ENCODE measurements around the gene TNFRSF25. TPM values are rescaled to one million over a fixed set of nuclear protein-coding genes. Genes with fewer than 3 reads are reported as not detected.
A peak's percentile ranks its signal among the peaks of the same experiment; 100 is the strongest.

TNFRSF25 gene
- total RNA-seq, 4 donors from 2014 or later = 1.0 to 4.2 (median 2.7) TPM

DNA sequence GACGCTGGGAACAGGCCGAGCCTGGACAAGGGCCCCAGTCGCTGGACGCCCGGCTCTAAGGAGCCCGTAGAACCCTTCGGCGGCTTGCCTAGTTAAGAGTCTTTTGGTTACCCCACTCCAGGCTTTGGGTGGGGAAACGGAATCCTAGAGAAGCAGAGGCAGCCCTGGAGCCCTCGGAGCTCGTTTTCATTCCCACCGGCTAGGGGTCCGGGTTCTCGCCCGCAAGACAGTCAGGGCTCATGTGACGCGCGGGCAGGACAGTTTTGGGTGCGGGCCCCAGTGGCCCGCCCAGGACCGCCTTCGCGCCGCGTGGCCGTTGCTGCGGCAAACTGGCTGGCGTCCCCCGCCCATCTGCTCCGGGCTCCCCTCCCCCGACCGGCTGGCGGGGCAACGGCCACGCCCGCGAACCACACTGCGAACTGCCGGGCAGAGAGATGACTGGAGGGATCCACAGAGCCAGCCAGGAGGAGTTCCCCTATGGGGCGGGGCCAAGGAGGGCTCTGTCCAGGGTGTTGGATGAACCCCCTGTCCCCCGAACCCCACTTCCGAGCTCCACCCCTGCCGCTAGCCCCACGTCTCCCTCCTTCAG, 45.4 kb downstream of the TNFRSF25 start:
- H3K9me3 ChIP-seq = no peaks in the 10 kb centered on the region
- no peak overlapping the region for H3K27ac ChIP-seq
- H3K4me3 ChIP-seq = peak overlapping the region; percentile 37 to 57 (median 41)
- H3K36me3 ChIP-seq = no peaks in the 10 kb centered on the region
- H3K4me1 ChIP-seq = peaks cover 17 to 25% of the 10 kb centered on the region in 2 donors
- ATAC-seq (no peak), DNase-seq (no peak)
- in situ Hi-C loops (cut with MboI; ENCODE audit: low sequenced_read_pairs in 4 of 4) = loop anchor here in 1 of 4 donors (25.0 kb wide), 1 partner anchor 183 kb away; the partner anchor contains the start of genes HES3 and ICMT
- TF ChIP-seq, protein P1, sequence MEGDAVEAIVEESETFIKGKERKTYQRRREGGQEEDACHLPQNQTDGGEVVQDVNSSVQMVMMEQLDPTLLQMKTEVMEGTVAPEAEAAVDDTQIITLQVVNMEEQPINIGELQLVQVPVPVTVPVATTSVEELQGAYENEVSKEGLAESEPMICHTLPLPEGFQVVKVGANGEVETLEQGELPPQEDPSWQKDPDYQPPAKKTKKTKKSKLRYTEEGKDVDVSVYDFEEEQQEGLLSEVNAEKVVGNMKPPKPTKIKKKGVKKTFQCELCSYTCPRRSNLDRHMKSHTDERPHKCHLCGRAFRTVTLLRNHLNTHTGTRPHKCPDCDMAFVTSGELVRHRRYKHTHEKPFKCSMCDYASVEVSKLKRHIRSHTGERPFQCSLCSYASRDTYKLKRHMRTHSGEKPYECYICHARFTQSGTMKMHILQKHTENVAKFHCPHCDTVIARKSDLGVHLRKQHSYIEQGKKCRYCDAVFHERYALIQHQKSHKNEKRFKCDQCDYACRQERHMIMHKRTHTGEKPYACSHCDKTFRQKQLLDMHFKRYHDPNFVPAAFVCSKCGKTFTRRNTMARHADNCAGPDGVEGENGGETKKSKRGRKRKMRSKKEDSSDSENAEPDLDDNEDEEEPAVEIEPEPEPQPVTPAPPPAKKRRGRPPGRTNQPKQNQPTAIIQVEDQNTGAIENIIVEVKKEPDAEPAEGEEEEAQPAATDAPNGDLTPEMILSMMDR (IDR thresholded peaks at IDR 0.05 in 4 of 5, conservative IDR thresholded peaks at IDR 0.05 in 1 of 5) = no peak
- no peak for TF ChIP-seq POLR2A (IDR thresholded peaks at IDR 0.05)
- intact Hi-C loops (cut with DNase I; ENCODE audit: low total_unique reads) = no loop called here
- H3K27me3 ChIP-seq = peaks cover 91 to 97% (median 94%) of the 10 kb centered on the region in 3 donors

DNA sequence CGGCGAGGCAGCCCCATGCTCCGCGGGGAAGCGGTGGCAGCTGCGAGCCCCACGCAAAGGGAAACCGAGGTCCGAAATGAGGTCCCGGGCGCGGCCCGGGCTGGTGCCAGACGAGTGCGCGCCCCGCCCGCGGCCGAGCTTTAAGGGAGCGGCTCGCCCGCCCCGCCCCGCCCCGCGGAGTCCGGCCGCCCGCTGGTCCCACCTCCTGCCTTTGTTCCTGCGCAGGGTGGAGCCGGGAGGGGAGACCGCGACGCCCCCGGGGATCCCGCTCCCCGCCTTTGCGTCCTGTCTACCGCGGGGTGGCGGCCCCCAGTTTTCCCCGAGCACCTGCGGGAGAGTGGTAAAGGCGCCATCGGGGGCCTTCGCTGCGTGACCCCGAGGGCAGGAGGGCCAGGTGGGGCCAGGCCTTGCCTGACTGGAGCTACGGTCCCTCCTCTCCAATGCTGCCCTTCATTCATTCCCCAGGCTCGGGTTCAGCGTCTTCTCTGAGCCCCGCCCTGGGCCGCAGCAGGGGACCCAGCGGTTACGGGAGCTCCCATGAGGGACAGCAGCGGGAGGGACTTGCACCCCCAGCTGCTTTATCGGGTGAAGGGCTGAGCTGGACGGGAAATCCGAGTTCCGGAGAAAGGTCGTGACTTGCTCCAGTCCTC, 46.0 kb downstream of the TNFRSF25 start, which contains the start of gene HES2:
Gene HES2, minus strand, starts transcription at position 116 of the 650 bp plus-strand sequence. Its CDS starts 99 bp downstream, at position 17.
- Histone ChIP-seq H3K27ac (no peak within 1 kb of the TSS), H3K9me3 (no peaks in the 10 kb centered on the region), H3K36me3 (no peaks in the 10 kb centered on the region), H3K4me1 (peaks cover 17 to 25% of the 10 kb centered on the region in 2 donors), H3K4me3 (peak within 1 kb of the TSS; percentile 37 to 57 (median 41)), H3K27me3 (peaks cover 91 to 97% (median 94%) of the 10 kb centered on the region in 3 donors)
- intact Hi-C loops (cut with DNase I; ENCODE audit: low total_unique reads) = no loop called here
- DNase-seq (no peak), ATAC-seq (no peak)
- in situ Hi-C loops (cut with MboI; ENCODE audit: low sequenced_read_pairs in 4 of 4) = loop anchor here in 1 of 4 donors (25.0 kb wide), 1 partner anchor 183 kb away; the partner anchor contains the start of genes HES3 and ICMT
- no peak for TF ChIP-seq POLR2A (IDR thresholded peaks at IDR 0.05)
- TF ChIP-seq, protein P1 (IDR thresholded peaks at IDR 0.05 in 4 of 5, conservative IDR thresholded peaks at IDR 0.05 in 1 of 5) = no peak

- H3K27me3 ChIP-seq = peaks cover 94 to 98% (median 98%) of the 10 kb centered on the region in 3 donors
- no peak for ATAC-seq
These were observed 46.6 kb downstream of the TNFRSF25 start for GRCh38 chr1:6419397-6419803.

GRCh38 chr1:6418668-6419396, 47.1 kb downstream of the TNFRSF25 start:
- intact Hi-C loops (cut with DNase I; ENCODE audit: low total_unique reads) (no loop called here), in situ Hi-C loops (cut with MboI; ENCODE audit: low sequenced_read_pairs in 4 of 4) (loop anchor here in 1 of 4 donors (25.0 kb wide), 1 partner anchor 182 kb away; the partner anchor contains the start of genes HES3 and ICMT)
- no peak for TF ChIP-seq POLR2A (IDR thresholded peaks at IDR 0.05)
- TF ChIP-seq, protein P1 (IDR thresholded peaks at IDR 0.05 in 4 of 5, conservative IDR thresholded peaks at IDR 0.05 in 1 of 5) = no peak
- Histone ChIP-seq H3K36me3 (no peaks in the 10 kb centered on the region), H3K4me1 (peaks cover 17 to 24% of the 10 kb centered on the region in 2 donors), H3K4me3 (peak overlapping the region in 2 of 4 donors; percentile 44 to 57), H3K27me3 (peaks cover 94 to 98% (median 98%) of the 10 kb centered on the region in 3 donors), H3K27ac (no peak overlapping the region), H3K9me3 (no peaks in the 10 kb centered on the region)
- ATAC-seq (no peak), DNase-seq (no peak)

More at GRCh38 chr1:6419397-6419803, 46.6 kb downstream of the TNFRSF25 start:
- peaks cover 17 to 25% of the 10 kb centered on the region in 2 donors for H3K4me1 ChIP-seq
- H3K9me3 ChIP-seq = no peaks in the 10 kb centered on the region
- no peaks in the 10 kb centered on the region for H3K36me3 ChIP-seq
- H3K27ac ChIP-seq = no peak overlapping the region
- intact Hi-C loops (cut with DNase I; ENCODE audit: low total_unique reads) = no loop called here
- H3K4me3 ChIP-seq = peak overlapping the region; percentile 37 to 57 (median 41)
- DNase-seq = no peak
- TF ChIP-seq POLR2A (IDR thresholded peaks at IDR 0.05) = no peak
- TF ChIP-seq, protein P1 (IDR thresholded peaks at IDR 0.05 in 4 of 5, conservative IDR thresholded peaks at IDR 0.05 in 1 of 5) = no peak
- in situ Hi-C loops (cut with MboI; ENCODE audit: low sequenced_read_pairs in 4 of 4) = loop anchor here in 1 of 4 donors (25.0 kb wide), 1 partner anchor 182 kb away; the partner anchor contains the start of genes HES3 and ICMT

Measured in gastrocnemius medialis (tissue), 4 donors.